Peyer's patch (tissue), 4 donors: ENCODE data around the gene CPT1C.

Experiments used
- CTCF ChIP-seq, 6 experiments: fragments of 450-650 bp in 4 of 6; fragments of 200-600 bp in 2 of 6; sonication (generic) in 1 of 6; IDR thresholded peaks; one replicate each; pipeline ENCODE4 v1.5.1; 2017 to 2019; ENCODE audit warnings: antibody characterized with exemption in 6 of 6, mild to moderate bottlenecking in 3 of 6, moderate library complexity in 1 of 6
- POLR2A ChIP-seq, 2 donors: fragments of 450-650 bp; IDR thresholded peaks; one replicate each; pipeline ENCODE4 v1.5.1; 2017; ENCODE audit warnings: antibody characterized with exemption in 2 of 2, mild to moderate bottlenecking in 2 of 2, moderate library complexity in 2 of 2

GRCh38 chr19:49699364-49699763 lies 8.4 kb downstream of the CPT1C start:
- TF ChIP-seq CTCF (IDR thresholded peaks at IDR 0.05) (no peak), POLR2A (IDR thresholded peaks at IDR 0.05) (no peak)
